Ascending aorta (tissue), 2 donors: Measurements from ENCODE around the gene MED14. TPM values are rescaled to one million over a fixed set of nuclear protein-coding genes. Genes with fewer than 3 reads are reported as not detected.
"Not testable (repeated sequence)": the region's sequence is repeated elsewhere in the genome, so short reads cannot be mapped to it uniquely, and the experiment has no call there.

Source experiments
- DNase-seq, 2 donors: peaks; one replicate each; pipeline ENCODE4 v3.0.0-alpha.2; 2019; ENCODE audit warnings: low spot score in 2 of 2
- H3K27ac ChIP-seq, 2 donors: fragments of 200-600 bp; sonication (generic); one replicate each; pipeline ENCODE4 v1.5.1; 2016 to 2017; ENCODE audit warnings: mild to moderate bottlenecking in 1 of 2
- H3K27me3 ChIP-seq: fragments of 200-600 bp; sonication (generic); one replicate; pipeline ENCODE4 v1.5.1; 2017
- H3K36me3 ChIP-seq, 2 donors: fragments of 200-600 bp; sonication (generic); one replicate each; pipeline ENCODE4 v1.5.1; 2016
- H3K4me1 ChIP-seq, 2 donors: fragments of 200-600 bp; sonication (generic); one replicate each; pipeline ENCODE4 v1.5.1; 2016 to 2017; ENCODE audit warnings: mild to moderate bottlenecking in 1 of 2
- H3K4me3 ChIP-seq, 2 donors: fragments of 200-600 bp; sonication (generic); one replicate each; pipeline ENCODE4 v1.5.1; 2016 to 2017; ENCODE audit warnings: mild to moderate bottlenecking in 1 of 2
- H3K9me3 ChIP-seq, 2 donors: fragments of 200-600 bp; sonication (generic); one replicate each; pipeline ENCODE4 v1.5.1; 2016
- CTCF ChIP-seq, 3 experiments: fragments of 200-600 bp in 2 of 3; fragments of 450-650 bp in 1 of 3; sonication (generic) in 2 of 3; IDR thresholded peaks; one replicate each; pipeline ENCODE4 v1.5.1; 2016 to 2019; ENCODE audit warnings: antibody characterized with exemption in 3 of 3, mild to moderate bottlenecking in 1 of 3, moderate library complexity in 1 of 3
- intact Hi-C: fragments of 100-400 bp; cut with DNase I; formaldehyde crosslinking; loops from one replicate; pipeline ENCODE4 v1.15.1; 2023
- total RNA-seq: library from RNA; depleted of rRNA; stranded (reverse); fragments of >200 nt; gene quantifications from one replicate; pipeline ENCODE4 v1.1.0, GENCODE V29; 2016

MED14 gene
- total RNA-seq, 1 donor from 2014 or later = 10.5 TPM

DNA sequence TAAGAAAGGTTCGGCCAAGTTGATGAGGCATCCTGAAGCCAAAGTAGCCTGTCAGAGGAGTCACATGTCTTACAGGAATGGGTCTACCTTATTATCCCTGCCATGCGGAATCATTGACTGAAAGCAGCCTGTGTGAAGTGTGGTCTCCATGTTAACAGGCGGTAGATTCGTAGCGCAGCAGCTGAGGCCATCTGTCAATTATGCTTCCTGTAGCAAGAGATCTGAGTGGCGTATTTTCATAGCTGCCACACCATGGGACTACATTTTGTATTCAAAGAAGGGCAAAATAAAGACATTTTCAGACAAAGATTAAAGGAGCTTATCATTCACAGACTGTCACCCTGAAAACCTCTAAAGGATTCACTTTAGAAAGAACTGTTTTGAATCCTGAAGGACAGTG is 11.2 kb upstream of the MED14 start:
- H3K27ac ChIP-seq = no peak overlapping the region
- no peak overlapping the region for H3K4me3 ChIP-seq
- H3K4me1 ChIP-seq = no peaks in the 10 kb centered on the region
- no peaks in the 10 kb centered on the region for H3K36me3 ChIP-seq
- H3K27me3 ChIP-seq = no peaks in the 10 kb centered on the region
- TF ChIP-seq CTCF (IDR thresholded peaks at IDR 0.05) = no peak
- DNase-seq = no peak
- intact Hi-C loops = no loop called here
- H3K9me3 ChIP-seq = no peaks in the 10 kb centered on the region

DNA sequence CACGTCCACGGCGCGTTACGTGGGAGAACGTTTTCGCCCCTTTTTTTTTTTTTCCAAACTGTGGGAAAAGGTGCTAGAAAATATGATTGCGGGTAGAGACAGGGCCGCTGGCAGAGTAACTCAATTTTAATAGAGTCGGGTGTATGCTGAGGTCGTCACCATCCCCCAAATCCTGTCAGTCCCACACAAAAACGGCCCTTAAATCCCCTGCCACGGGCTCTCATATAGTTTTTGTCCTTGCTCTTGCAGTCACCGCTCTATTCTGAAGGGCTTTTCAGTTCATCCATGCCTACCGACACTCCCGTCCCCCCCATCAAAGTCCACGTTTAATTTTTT is 796 bp upstream of the MED14 start:
- no peaks in the 10 kb centered on the region for H3K36me3 ChIP-seq
- H3K27ac ChIP-seq = peak overlapping the region; percentile 84 to 94
- TF ChIP-seq CTCF (IDR thresholded peaks at IDR 0.05) = no peak
- peak overlapping the region; percentile 77 to 96 for H3K4me3 ChIP-seq
- H3K9me3 ChIP-seq = no peaks in the 10 kb centered on the region
- no peaks in the 10 kb centered on the region for H3K4me1 ChIP-seq
- no peak for DNase-seq
- H3K27me3 ChIP-seq = no peaks in the 10 kb centered on the region
- intact Hi-C loops = loop anchor here (5.0 kb wide), 2 partner anchors 36 to 56 kb away; no protein-coding TSS in a partner anchor

GRCh38 chrX:40734971-40735324 is 394 bp downstream of the MED14 start:
- Histone ChIP-seq H3K4me3 (peak overlapping the region; percentile 77 to 96), H3K9me3 (no peaks in the 10 kb centered on the region), H3K36me3 (no peaks in the 10 kb centered on the region), H3K27me3 (no peaks in the 10 kb centered on the region), H3K27ac (peak overlapping the region; percentile 84 to 94), H3K4me1 (no peaks in the 10 kb centered on the region)
- no peak for TF ChIP-seq CTCF (IDR thresholded peaks at IDR 0.05)
- intact Hi-C loops = loop anchor here (1.0 to 5.0 kb wide), 4 partner anchors 37 to 350 kb away; partner anchors contain the start of gene USP9X
- DNase-seq = no peak

- Histone ChIP-seq H3K9me3 (no peaks in the 10 kb centered on the region), H3K27me3 (no peaks in the 10 kb centered on the region), H3K36me3 (no peaks in the 10 kb centered on the region), H3K4me1 (no peaks in the 10 kb centered on the region), H3K4me3 (peak overlapping the region in 1 of 2 donors; percentile 96), H3K27ac (no peak overlapping the region)
- intact Hi-C loops = loop anchor here (2.0 kb wide), 1 partner anchor 85 kb away; no protein-coding TSS in a partner anchor
- DNase-seq = no peak
- no peak for TF ChIP-seq CTCF (IDR thresholded peaks at IDR 0.05)
Observed at GRCh38 chrX:40733706-40734105, 1.6 kb downstream of the MED14 start.

- DNase-seq, H3K36me3 ChIP-seq, intact Hi-C loops, H3K9me3 ChIP-seq, H3K4me1 ChIP-seq, H3K27ac ChIP-seq, H3K27me3 ChIP-seq, H3K4me3 ChIP-seq: not testable (repeated sequence)
Observed at GRCh38 chrX:40732499-40732898, 2.8 kb downstream of the MED14 start.

DNA sequence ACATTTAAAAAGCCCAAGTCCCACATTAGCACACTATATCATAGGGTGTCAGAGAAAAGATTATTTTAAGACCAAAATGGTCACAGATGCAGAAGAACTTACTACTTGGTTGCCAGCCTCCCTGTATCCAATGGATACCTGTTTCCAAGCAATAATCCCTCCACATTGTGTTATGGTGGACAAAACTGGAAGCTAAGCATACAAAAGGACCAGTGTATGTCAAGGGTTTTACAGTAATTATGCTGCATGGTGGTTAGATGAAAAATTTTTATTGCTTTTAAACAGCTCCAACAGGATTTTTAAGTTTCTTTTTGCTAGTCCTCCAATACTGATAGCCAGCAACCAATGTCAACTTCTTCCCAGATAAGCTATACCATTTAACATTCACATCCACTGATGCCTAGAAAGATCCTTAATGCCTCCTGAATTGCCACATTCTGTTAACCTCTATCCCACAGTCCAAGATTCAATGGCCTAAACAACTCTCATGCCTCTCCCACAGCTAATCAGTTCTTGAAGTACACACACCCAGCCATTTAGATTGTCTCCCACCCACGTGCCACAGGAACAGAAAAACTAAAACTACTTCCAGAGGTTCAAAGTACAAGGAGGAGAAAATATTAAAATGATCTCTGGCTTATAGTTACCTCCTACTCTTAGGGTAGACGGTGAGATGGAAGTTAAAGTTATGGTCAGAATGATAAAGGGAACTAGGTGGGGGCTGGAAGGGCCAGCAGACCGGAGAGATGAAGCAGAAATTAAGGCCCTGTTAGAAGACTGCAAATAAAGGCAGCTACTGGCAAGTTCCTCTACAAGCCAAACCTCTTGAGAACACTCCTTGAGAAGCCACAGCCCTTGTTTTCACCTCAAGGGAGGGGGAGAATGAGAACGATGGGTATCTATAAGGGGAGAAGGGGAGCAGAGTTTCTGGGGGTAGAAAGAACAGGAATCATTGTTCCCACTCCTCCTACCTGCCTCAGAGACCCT is 5.5 kb downstream of the MED14 start:
- Histone ChIP-seq H3K36me3 (no peaks in the 10 kb centered on the region), H3K27ac (no peak overlapping the region), H3K9me3 (no peaks in the 10 kb centered on the region), H3K27me3 (no peaks in the 10 kb centered on the region), H3K4me1 (no peaks in the 10 kb centered on the region), H3K4me3 (no peak overlapping the region)
- intact Hi-C loops = no loop called here
- no peak for TF ChIP-seq CTCF (IDR thresholded peaks at IDR 0.05)
- DNase-seq = no peak
